NCI-H146 treated with DMSO at 0.1 percent for 48 hours (cell line): ENCODE results near the gene CHCHD2.
"Not testable (repeated sequence)": the region's sequence is repeated elsewhere in the genome, so short reads cannot be mapped to it uniquely, and the experiment has no call there.

Experiments used
- DNase-seq: peaks from one replicate; lab custom pipeline; 2025; ENCODE audit not compliant: unreplicated experiment; lab: John Stamatoyannopoulos, UW

CHCHD2 gene, protein sequence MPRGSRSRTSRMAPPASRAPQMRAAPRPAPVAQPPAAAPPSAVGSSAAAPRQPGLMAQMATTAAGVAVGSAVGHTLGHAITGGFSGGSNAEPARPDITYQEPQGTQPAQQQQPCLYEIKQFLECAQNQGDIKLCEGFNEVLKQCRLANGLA

DNA sequence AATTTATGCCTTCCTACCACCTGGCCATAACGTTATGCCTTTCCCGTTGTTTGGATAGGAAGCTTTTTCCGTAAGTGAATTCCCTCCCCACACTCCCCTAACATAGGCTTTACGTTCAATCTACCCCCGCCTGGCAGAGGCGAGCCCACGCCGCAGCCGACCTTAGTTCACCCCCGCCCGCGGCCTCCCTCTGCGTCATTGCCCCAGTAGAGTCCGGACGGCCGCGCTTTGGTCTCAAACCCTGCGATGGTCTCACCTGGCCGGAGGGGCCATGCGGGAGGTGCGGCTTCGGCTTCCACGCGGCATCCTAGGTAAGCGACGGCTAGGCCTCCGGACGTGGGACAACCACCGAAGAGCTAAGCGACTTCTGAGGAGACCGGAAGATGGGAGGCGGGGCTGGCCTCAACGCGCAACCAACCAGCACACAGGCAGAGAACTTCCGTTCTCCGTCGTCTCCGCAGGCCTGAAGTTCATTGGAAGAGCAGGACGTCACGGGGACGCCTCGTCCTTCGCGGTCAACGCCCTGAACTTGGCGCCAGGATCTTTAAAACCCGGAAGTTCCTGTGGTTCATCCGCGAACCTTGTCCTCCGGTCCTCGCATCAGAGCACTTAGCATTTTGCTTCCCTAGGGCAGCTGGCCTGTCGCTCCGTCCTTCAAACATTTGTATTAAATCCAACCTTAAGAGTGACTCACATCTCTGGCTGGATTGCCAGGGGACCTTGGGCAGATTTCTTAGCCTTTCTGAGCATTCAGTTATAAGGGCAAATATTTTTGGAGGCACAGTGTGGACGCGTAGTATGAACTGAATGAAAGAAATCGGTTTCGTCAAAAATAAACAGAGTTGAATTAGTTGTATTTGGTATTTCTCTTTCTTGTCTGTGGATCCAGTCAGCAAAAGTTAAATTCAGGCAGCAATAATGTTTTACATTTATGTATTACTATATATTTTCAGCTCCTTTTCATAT lies at the start of gene CHCHD2:
Gene CHCHD2, minus strand, starts transcription at position 369 of the 966 bp plus-strand sequence. Its CDS starts 63 bp downstream, at position 306.
- DNase-seq: peak; percentile 97

DNA sequence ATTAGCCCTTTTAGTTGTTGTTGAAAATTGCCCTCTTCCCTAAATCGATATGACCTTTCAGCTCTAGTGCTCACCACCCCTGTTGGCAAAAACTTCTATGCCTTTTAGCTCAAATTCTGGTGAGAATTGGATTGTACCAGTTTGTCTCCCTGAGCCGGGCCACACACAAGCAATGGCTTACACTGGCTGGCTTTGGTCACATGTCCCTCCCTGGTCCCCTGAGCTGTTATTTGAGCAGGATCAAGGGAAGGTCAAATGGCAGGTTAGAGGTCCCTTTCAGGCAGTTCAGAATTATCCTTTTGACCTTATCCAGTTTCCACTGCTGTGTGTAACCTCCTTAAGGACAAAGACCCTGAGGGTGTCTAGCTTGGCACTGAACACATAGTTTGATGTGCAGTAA lies 24.8 kb upstream of the CHCHD2 start:
- DNase-seq: not testable (repeated sequence)

DNA sequence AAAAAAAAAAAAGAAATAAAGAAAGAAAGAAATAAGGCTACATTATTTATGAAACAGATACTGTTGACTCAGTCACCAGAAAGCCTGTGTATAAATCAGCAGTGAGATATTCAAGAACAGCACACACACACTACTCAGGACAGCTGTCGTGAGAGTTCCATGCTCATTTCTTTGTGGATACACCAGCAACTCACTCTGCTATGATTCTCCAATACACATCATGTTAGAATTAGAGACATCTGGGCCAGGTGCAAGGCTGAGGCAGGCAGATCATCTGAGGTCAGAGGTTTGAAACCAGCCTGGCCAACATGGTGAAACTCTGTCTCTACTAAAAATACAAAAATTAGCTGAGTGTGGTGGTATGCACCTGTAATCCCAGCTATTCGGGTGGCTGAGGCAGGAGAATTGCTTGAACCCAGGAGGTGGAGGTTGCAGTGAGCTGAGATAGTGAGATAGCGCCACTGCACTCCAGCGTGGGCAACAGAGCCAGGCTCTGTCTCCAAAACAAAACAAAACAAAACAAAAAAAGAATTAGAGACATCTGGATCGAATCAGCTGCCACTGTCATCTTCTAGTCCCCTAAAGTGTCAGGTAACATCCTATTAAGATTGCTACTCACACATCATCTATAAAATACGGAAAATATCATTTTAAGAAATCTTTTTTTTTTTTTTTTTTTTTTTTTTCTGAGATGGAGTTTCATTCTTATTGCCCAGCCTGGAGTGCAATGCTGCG lies 21.1 kb upstream of the CHCHD2 start:
- no peak for DNase-seq

DNA sequence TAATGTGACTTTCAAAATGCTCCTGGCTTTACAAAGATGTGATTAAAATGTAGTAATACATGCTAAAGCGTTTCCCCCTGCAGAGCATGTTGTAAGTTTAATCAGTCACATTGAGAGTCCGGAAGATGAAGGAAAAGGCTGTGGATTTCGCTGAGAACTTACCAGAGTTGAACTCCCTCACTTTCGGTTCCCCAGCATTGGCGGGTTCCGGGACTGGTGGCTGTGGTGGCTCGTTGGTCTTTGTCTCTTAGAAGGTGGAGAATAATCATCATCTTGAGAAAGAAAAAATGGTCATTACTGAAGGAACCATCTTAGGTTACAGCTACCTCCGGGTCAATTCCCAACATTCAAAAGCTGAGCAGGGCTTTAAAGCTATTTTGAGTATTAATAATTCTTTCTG lies 19.6 kb upstream of the CHCHD2 start:
- no peak for DNase-seq

DNA sequence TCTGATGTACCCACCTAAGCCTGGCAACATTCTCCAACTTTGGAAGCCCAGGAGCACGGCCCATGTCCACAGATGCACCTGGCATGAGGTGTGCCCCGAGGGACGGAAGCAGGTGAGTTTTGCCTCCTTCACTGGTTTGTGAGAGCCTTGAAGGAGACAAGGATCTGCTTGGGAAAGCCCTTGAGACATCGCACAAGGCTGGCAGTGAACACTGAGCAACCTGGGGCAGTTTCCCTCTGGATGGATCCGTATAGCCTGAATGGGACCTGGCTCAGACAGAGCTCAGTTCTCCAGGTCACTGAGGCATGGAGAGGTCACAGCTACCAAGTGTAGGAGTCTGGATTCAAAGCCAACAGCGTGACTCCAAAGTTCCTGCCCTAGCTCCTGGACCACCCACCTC lies 18.7 kb upstream of the CHCHD2 start:
- DNase-seq: no peak

DNA sequence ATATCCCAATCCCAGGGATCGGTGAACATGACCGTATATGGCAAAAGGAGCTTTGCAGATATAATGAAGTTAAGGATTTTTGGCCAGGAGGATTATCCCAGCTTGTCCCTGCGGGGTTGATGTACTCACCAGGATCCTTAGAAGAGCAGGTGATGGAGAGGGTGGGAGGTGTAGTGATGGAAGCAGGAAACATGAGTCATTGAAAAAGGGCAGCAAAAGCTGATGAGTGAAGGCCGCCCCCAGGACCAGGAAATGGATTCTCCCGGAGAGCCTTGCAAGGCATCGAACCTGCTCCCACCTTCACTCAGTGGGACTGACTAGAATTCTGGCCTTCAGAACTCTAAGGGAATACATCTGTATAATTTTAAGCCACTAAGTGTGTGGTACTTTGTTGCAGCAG lies 15.2 kb upstream of the CHCHD2 start:
- DNase-seq: no peak

DNA sequence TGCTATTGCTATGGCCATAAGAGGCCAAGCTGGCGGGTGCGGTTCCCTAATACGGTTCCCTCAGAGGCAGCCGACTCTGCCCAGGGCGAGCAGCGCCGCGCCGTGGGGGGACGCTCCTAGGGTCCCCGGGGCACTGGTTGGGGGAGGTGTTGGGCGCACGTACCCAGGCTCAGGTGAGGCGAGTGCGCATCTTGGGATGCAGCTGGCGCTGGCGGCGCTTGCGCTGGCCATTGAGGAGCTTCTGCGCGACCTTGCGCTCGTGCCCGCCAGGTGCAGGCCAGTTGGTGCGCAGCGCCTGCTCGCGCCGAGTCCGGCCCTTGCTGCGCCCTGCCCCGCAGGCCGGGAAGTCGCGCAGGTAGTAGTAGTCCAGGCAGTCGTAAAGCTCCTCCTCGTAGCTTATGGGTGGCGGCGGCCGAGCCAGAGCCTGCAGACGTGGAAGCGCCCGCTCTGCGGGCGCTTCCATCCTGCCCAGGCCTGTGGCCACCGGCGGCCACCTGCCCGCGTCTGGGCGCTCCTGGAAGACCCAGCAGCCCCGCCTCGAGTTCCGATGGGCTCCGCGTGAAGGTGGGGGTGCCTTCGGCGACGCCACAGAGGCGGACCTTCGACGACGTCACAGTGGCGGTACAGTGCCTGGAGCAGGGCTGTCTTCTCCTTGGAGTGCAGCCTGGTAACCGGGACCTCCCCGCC lies 9.7 kb upstream of the CHCHD2 start, which contains the start of gene NUPR2:
Gene NUPR2, minus strand, starts transcription at position 566 of the 687 bp plus-strand sequence. Its CDS starts 103 bp downstream, at position 463.
- no peak for DNase-seq

DNA sequence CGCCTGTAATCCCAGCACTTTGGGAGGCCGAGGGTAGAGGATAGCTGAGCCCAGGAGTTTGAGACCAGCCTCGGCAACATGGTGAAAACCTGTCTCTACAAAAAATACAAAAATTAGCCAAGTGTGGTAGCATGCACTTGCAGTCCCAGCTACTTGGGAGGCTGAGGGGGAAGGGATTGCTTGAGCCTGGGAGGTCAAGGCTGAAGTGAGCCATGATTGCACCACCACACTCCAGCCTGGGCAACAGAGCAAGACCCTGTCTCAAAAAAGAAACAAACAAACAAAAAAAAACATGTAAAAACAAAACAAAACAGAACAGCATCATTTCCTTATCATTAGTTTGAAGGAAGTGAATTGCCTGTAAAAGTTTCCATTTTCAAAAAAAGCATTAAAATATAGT lies 6.0 kb upstream of the CHCHD2 start:
- not testable (repeated sequence) for DNase-seq

DNA sequence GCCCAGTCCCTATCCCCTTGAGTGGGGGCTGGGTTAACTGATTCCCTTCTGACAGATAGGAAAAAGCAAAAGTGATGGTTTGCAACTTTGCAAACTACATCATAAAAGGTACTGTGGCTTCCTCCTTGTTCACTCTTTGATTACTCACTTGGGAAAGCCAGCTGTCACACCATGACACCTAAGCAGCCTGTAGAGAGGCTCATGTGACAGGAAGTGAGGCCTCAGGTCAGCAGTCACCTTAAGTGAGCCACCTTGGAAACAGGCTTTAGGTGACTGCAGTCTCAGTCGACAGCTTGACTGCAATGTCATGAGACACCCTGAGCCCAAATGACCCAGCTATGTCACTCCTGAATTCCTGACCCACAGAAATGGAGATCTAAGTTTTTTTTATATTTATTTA lies 4.3 kb upstream of the CHCHD2 start:
- DNase-seq: no peak

DNA sequence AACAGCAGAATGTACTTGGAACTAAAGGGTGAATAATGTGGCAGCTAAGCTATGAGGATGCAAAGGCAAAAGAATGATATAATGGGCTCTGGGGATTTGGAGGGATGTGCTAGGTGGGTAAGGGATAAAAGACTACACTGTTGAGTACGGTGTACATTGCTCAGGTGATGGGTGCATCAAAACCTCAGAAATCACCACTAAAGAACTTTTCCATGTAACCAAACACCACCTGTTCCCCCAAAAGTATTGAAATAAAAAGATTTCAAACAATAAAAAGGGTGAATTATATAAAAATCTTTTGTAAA lies 1.6 kb upstream of the CHCHD2 start:
- DNase-seq: no peak

DNA sequence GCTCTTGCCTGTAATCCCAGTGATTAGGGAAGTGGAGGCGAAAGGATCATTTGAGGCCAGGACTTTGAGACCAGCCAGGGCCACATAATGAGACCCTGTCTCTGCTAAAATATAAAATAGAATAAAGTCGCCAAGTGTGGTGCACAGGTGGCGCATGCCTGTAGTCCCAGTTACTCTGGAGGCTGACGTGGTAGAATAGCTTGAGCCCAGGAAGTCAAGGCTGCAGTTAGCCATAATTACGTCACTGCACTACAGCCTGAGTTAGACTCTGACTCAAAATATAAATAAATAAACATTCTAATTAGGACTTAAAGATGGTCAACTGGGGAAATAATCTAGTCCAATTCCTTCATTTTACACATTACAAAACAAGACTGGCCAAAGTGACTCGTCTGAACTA lies 768 bp downstream of the CHCHD2 start:
- DNase-seq: peak; percentile 54

DNA sequence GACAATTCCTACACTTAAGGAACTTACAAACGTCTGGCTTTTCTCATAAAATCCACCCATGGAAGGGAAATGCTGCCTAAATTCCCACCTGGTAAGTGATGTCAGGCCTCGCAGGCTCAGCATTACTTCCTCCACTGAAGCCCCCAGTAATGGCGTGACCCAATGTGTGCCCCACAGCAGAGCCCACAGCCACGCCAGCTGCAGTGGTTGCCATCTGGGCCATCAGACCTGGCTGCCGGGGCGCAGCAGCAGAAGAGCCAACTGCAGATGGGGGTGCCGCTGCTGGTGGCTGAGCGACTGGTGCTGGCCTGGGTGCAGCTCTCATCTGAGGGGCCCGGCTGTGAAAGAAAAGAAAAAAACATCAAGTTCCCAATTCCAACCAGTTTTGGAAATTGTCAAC lies 2.1 kb downstream of the CHCHD2 start:
- DNase-seq: not testable (repeated sequence)

DNA sequence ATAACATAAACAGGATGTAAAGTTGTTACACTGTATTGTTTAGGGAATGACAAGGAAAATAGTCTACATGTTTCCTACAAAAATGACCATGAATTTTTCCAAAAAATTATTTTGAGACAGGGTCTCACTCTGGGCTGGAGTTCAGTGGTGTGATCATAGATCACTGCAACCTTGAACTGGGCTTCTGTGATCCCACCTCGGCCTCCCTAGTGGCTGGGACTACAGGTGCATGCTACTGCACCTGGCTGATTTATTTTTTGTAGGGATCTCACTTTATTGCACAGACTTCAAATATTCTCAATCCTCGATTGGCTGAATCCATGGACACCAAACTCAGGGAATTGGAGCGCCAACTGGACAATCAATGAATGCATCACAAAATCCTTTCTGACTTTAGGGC lies 6.6 kb downstream of the CHCHD2 start:
- DNase-seq: no peak

DNA sequence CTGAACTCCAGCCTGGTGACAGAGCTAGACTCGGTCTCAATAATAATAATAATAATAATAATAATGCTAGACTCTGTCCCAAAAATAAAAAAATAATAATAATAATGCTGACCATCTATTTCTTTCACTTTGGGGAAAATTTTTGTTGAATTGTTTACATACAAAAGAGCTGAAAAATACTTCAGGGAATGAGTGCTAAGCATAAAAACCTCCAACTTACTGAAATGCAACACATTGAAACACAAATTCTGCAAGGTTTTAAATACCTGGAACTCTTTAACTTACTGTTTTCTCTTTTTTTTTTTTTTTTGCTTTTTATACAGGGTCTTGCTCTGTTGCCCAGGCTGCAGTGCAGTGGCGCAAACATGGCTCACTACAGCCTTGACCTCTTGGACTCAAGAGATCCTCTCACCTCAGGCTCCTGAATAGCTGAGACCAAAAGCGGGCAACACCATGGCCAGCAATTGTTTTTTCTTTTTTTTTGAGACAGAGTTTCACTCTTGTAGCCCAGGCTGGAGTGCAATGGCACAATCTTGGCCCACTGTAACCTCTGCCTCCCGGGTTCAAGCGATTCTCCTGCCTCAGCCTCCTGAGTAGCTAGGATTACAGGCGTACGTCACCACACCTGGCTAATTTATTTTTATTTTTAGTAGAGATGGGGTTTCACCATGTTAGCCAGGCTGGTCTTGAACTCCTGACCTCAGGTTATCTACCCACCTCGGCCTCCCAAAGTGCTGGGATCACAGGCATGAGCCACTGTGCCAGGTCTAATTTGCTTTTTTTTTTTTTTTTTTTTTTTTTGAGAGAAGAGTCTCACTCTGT lies 7.9 kb downstream of the CHCHD2 start:
- DNase-seq: not testable (repeated sequence)

DNA sequence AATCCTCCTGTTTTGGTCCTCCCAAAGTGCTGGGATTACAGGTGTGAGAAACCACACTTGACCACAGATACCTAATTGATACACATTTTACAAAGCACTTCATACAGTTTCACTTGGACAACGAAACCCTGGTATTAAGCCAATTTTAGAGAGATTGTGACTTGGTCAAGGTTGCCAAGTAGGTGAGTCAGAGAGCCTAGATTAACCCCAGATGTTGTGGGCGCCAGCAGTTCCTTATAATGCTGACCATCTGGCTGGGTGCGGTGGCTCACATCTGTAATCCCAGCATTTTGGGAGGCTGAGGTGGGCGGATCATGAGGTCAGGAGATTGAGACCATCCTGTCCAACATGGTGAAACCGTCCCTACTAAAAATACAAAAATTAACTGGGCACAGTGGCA lies 8.6 kb downstream of the CHCHD2 start:
- no peak for DNase-seq

DNA sequence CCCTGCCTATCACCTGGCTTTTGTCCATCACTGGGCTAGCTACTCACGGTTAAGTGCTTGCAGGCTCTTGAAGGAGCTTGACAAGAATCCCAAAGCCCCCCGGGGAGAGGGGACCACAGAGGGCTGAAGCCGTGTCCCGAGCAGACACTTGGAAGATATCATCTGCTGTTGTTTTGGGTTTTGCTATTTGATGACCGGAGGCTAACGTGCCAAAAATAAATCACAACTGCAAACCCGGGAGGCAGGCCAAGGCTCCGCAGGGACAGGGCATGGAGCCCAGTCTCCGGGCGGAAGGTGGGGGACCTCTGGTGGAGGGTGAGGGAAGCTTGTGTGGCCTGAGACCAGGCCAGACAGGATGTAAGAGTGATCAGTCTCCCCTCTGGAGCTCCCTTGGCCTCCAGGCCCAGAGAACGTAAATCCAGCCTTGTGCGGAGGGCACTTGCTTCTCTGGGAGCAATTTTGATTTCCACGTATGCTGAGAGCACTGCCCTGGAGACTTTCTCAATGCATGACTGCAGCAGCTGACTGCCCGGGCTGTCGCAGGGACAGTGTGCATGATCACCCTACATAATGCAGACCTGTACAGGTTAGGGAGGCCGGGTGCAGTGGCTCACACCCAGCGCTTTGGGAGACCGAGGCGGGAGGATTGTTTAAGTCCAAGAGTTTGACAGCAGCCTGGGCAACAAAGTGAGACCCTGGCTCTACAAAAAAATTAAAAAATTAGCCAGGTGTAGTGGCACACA lies 13.3 kb downstream of the CHCHD2 start, which contains the start of gene PHKG1:
Gene PHKG1, minus strand, starts transcription at position 164 of the 743 bp plus-strand sequence. CDS start 4,011 bp downstream, outside the sequence.
- no peak for DNase-seq

DNA sequence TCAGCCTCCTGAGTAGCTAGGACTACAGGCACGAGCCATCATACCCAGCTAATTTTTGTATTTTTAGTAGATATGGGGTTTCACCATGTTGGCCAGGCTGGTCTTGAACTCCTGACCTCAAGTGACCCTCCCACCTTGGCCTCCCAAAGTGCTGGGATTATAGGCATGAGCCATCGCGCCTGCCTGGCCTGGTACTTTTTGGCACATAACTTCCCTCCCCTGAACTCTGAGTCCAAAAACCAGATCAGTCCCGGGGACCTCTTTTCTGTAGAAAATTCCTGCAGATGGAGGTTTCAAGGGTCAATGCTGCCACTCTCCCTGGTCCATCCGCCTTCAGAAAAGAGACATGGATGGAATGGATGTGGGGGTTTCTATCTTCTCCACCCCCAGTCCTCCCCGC lies 13.9 kb downstream of the CHCHD2 start:
- not testable (repeated sequence) for DNase-seq

DNA sequence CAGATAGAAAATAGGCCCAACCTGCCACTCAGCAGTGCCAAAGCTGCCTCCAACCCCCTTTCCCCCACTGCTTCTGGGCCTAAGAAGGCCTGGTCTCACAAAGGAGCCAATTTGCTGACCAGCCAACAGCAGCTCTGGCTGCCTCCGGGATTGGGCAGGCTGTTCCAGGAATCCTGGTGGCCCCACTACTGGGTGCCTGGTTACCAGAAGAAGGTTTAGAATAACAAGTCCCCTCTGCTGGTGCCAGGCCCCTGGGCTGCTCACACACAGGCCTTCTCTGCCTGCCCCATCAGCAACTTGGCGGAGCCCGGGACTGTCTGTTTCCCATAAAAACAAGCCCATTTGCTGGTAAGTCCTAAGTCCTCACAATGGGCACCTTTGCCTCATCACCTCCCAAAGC lies 14.7 kb downstream of the CHCHD2 start:
- DNase-seq: no peak

DNA sequence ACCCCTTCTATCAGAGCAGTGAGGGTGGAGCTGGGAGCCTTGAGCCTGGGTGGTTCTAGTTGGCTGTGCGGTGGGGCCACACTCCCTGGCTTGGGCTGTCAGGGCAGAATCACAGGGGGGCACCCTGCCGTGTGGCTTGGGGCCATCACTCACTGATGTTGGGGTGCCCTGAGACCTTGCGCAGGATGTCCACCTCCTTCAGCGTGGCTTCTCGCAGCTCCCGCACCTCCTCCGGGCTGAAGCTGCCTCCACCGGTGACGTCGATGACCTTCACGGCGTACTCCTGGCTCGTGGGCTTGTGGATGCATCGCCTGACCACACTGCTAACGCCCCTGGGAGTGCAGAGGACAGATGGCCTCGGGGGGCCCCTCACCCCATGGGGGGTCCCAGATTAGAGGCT lies 18.8 kb downstream of the CHCHD2 start:
- no peak for DNase-seq

DNA sequence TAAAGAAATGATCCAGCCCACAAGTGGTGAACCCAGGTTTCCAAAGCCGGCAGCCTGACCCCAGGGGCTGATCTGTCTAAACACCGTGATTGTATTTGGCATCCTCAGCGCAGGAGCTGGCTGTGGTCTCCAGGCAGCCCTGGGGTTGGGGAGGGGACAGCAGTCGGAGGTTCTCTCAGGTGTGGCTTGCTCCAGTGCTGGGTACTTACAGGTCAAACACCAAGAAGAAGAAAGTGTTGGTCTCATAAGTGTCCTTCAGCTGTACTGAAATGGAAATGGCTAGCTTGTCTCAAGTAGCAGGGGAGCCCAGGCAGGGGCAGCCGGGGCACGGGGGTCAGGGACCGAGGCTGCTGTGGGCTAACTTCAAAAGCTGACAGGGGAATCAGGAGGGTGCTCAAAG lies 19.5 kb downstream of the CHCHD2 start:
- DNase-seq: no peak
